HG02642 (cell line): ENCODE data around the gene STAT6.
A peak's percentile ranks its signal among the peaks of the same experiment; 100 is the strongest.
"Not testable (repeated sequence)": the region's sequence is repeated elsewhere in the genome, so short reads cannot be mapped to it uniquely, and the experiment has no call there.

Experiments
- ATAC-seq: cut with Tn5 transposase; IDR thresholded peaks from one replicate; pipeline ENCODE4 v1.9.1; 2021; ENCODE audit warnings: mild to moderate bottlenecking; ENCODE audit not compliant: unreplicated experiment, poor library complexity

STAT6 gene

DNA sequence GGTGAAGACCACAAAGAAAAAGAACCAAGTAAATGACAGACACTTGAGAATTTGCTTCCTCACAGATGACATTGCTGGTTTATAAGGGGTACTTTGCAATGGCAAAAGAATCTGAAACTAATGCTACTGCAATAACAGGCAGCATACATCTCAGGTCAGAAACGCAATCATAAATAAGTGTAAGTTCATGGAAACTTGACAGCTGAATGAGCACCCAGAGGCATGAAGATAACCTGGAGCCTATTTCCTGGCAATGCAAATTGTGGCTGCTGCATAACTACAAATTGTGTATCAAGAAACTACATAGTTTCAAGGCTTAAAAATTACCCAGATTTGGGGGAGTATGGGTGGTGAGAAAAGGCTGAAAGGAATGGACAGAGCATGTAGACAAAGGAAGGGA is 52.7 kb downstream of the STAT6 start:
- peak; percentile 60 for ATAC-seq

DNA sequence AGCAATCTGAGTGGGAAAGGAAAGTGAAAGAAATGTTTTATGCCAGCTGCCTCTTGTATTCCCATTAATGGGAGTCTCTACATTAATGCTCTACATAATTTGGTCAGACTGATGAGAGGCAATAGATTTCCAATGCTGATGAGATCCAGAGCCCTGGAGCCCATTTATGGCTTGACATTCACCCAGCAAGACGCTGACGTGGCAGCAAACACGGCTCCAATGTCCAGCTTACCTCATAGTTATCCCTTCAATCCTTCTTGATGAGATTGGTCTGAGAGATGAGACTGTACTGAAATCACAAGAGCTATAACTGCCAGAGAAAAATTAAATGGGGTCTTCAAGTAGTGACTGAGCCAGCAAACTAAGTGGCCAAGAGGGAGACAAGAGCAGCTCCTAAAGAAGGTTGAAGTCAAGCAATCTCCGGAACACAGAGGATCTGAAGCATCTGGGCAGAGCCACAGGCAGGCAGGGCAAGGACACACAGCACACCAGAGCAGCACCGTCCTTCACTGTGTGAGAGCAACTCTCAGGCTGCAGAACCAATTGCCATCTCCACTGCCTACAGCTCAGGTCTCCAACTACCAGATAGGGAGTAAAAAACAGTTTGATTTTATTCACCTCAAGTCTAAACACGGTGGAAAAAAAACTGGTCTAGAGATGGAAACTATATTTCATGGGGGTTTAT is 54.0 kb downstream of the STAT6 start:
- no peak for ATAC-seq

DNA sequence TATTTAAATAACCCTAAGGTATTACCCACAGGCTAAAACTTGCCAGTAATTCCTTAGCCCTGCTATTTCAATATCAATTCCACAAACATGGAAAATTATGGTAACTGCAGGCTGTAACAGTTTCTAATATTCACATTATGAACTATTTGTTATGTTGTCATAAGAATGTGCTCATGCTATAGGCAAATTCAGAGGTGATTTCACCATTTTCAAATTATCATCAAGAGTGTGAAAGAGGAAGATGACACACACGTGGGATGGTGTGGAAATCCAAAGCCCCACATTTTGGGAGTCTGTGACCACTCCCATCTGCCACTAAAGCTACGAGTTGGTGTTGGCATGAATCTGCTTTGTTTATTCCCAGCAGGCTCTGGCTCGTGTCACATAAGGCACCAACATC is 55.3 kb downstream of the STAT6 start:
- ATAC-seq, result no peak

- not testable (repeated sequence) for ATAC-seq
Observed at GRCh38 chr12:57053901-57054300, 57.3 kb downstream of the STAT6 start.

GRCh38 chr12:57053146-57053545 is 58.0 kb downstream of the STAT6 start:
- not testable (repeated sequence) for ATAC-seq

- ATAC-seq, result no peak
Observed at GRCh38 chr12:57051011-57051410, 60.2 kb downstream of the STAT6 start.

DNA sequence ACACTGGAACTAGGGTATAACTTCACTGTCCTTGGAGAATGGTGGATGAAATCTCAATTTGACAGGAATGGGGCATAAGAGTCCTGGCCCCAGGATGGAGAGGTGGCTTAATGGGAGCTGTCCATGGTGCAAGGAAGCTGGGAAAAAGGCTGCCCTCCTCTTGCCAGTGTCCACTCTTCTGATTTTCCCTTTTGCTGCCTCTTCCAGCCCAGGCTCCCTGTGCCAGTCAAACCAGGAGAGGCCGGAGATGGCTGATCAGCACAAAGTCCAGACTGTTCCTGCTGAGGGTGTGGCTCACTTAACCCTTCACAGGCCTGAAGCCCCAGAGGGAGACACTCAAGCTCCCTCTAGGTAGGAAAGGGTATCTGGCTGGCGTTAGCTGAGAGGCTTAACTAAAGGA is 61.3 kb downstream of the STAT6 start, which contains the start of gene MYO1A:
Gene MYO1A (minus strand): TSS at position 240 of the 400 bp plus-strand sequence. CDS start 1,806 bp downstream, outside the sequence.
- ATAC-seq, result no peak

- no peak for ATAC-seq
Observed at GRCh38 chr12:57049119-57049446, 62.1 kb downstream of the STAT6 start.

- no peak for ATAC-seq
Observed at GRCh38 chr12:57048423-57049118, 62.6 kb downstream of the STAT6 start.

DNA sequence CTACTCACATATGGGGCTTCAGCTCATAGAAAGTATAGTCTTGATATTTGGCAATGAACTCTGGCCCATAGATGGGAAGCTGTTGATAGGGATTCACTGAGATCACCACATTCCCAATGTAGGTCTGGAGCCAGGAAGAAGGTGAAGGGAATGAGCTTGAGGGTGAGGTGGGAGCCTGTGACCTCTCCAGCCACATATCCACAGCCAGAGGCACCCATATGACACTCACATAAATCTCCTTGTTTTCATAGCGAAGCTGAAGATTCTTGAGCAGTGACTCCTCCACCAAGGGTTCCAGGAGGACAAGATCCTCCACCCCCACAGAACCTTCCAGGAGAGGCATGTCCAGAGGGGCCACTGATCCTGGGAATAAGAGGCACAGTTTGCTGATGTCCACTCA is 63.2 kb downstream of the STAT6 start:
- ATAC-seq, result no peak

- no peak for ATAC-seq
Observed at GRCh38 chr12:57046947-57047890, 63.9 kb downstream of the STAT6 start.

GRCh38 chr12:57046086-57046791 is 64.9 kb downstream of the STAT6 start:
- ATAC-seq, result no peak
